HG03108 (cell line): Measurements from ENCODE around the gene PRKCZ.

Experiments
- ATAC-seq: cut with Tn5 transposase; IDR thresholded peaks from one replicate; pipeline ENCODE4 v1.9.1; 2021; ENCODE audit warnings: moderate library complexity; ENCODE audit not compliant: unreplicated experiment

Gene PRKCZ

GRCh38 chr1:2024451-2024850 lies 25.8 kb upstream of the PRKCZ start:
- no peak for ATAC-seq

GRCh38 chr1:2024887-2025286 lies 25.3 kb upstream of the PRKCZ start:
- no peak for ATAC-seq

- ATAC-seq, result no peak
These were observed 24.7 kb upstream of the PRKCZ start for GRCh38 chr1:2025491-2025981.

- no peak for ATAC-seq
These were observed 22.1 kb upstream of the PRKCZ start for GRCh38 chr1:2027961-2028583.

GRCh38 chr1:2028870-2029560 lies 21.2 kb upstream of the PRKCZ start:
- ATAC-seq, result no peak

GRCh38 chr1:2029561-2029960 lies 20.6 kb upstream of the PRKCZ start:
- ATAC-seq, result no peak

GRCh38 chr1:2030076-2030871 lies 19.9 kb upstream of the PRKCZ start:
- ATAC-seq, result no peak

- no peak for ATAC-seq
These were observed 18.4 kb upstream of the PRKCZ start for GRCh38 chr1:2031546-2032540.

GRCh38 chr1:2032737-2033136 lies 17.5 kb upstream of the PRKCZ start:
- no peak for ATAC-seq

GRCh38 chr1:2033165-2033564 lies 17.0 kb upstream of the PRKCZ start:
- ATAC-seq, result no peak

GRCh38 chr1:2036287-2036686 lies 13.9 kb upstream of the PRKCZ start:
- no peak for ATAC-seq

GRCh38 chr1:2037314-2037979 lies 12.8 kb upstream of the PRKCZ start:
- no peak for ATAC-seq

GRCh38 chr1:2038229-2038628 lies 12.0 kb upstream of the PRKCZ start:
- no peak for ATAC-seq

- no peak for ATAC-seq
These were observed 11.0 kb upstream of the PRKCZ start for GRCh38 chr1:2039251-2039650.

- ATAC-seq, result no peak
These were observed 8.9 kb upstream of the PRKCZ start for GRCh38 chr1:2041305-2041704.

- ATAC-seq, result no peak
These were observed 8.3 kb upstream of the PRKCZ start for GRCh38 chr1:2041887-2042286.

- no peak for ATAC-seq
These were observed 7.1 kb upstream of the PRKCZ start for GRCh38 chr1:2042830-2043773.

GRCh38 chr1:2043886-2044285 lies 6.3 kb upstream of the PRKCZ start:
- no peak for ATAC-seq
